Activated T-helper 1 cell treated with anti-CD3 and anti-CD28 coated beads, Interleukin-12 subunit alpha, Interleukin-12 subunit beta, Interleukin-2, Interleukin-4 antibody, amounts not matched to agents 30 ng/mL and 10 ng/mL and 1 ng/mL, durations not matched to agents 14 hours and 24 hours and 36 hours (primary cell): ENCODE results near the gene KRAS. TPM values are rescaled to one million over a fixed set of nuclear protein-coding genes. Genes with fewer than 3 reads are reported as not detected.

ENCODE experiments used
- DNase-seq: peaks from one replicate; pipeline ENCODE4 v3.0.0; 2021; ENCODE audit warnings: low spot score
- H3K27ac Mint-ChIP-seq: one replicate; pipeline ENCODE4 v1.8.0; 2021; ENCODE audit warnings: mild to moderate bottlenecking, mixed read lengths
- H3K27me3 Mint-ChIP-seq: one replicate; pipeline ENCODE4 v1.8.0; 2022; ENCODE audit warnings: mild to moderate bottlenecking, moderate library complexity, mixed read lengths; ENCODE audit not compliant: insufficient read depth
- H3K36me3 Mint-ChIP-seq: one replicate; pipeline ENCODE4 v1.8.0; 2021; ENCODE audit warnings: low read depth, mixed read lengths
- H3K4me1 Mint-ChIP-seq: one replicate; pipeline ENCODE4 v1.8.0; 2021; ENCODE audit warnings: low read depth, mixed read lengths
- H3K4me3 Mint-ChIP-seq: one replicate; pipeline ENCODE4 v1.8.0; 2021; ENCODE audit warnings: mild to moderate bottlenecking, moderate library complexity, mixed read lengths
- H3K9me3 Mint-ChIP-seq: one replicate; pipeline ENCODE4 v1.8.0; 2021; ENCODE audit warnings: mixed read lengths
- intact Hi-C: fragments of 100-400 bp; cut with micrococcal nuclease; formaldehyde crosslinking; loops from one replicate; pipeline ENCODE4 v1.15.1; 2024
- total RNA-seq: library from RNA; stranded (reverse); gene quantifications from 2 replicates; pipeline ENCODE4 v1.2.3, GENCODE V29; 2022

The KRAS gene
- total RNA-seq, 1 donor from 2014 or later = 43.1 TPM

DNA sequence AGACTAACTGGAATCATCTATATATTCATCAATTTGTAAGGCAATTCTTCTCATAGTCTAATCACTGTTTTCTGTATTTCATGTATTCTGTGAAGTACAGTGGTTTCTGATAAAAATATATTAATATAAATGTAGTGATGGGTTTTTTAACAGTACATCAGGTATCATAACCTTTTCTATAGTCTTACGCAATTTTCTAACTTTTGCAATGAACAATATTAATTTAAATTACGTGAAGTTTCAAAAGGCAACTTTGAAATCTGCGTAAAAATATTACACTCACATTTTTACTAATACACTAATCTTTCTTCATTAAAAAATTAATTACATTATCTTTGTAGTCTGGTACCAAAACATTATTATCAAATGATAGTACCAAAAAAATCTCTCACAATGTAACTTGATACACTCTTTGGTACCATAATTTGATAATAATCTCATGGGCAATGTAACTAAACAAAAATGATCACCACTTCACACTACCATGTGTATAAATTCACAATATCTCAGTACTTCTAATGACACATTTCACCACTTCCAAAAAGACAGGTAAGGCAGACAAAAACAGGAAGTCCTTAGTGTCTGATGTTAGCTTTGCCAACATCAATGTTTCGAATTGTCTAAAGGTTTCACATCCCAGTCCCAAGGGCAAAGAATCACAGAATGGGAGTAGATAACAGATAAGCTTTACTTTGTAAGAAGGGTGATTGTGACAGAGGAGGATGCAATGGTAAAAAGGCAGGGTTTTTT lies 64.5 kb downstream of the KRAS start:
- Mint-ChIP-seq H3K4me1 (peaks cover 24% of the 10 kb centered on the region), H3K4me3 (peak overlapping the region; percentile 45)
- intact Hi-C loops = no loop called here

GRCh38 chr12:25184132-25184531 lies 66.6 kb downstream of the KRAS start:
- peaks cover 5% of the 10 kb centered on the region for H3K27me3 Mint-ChIP-seq
- no peaks in the 10 kb centered on the region for H3K9me3 Mint-ChIP-seq
- intact Hi-C loops = no loop called here
- no peak overlapping the region for H3K4me3 Mint-ChIP-seq
- H3K27ac Mint-ChIP-seq = no peak overlapping the region
- H3K4me1 Mint-ChIP-seq = peaks cover 24% of the 10 kb centered on the region
- no peak for DNase-seq
- no peaks in the 10 kb centered on the region for H3K36me3 Mint-ChIP-seq

More for the DNA sequence above, 64.5 kb downstream of the KRAS start:
- H3K36me3 Mint-ChIP-seq = no peaks in the 10 kb centered on the region
- no peaks in the 10 kb centered on the region for H3K9me3 Mint-ChIP-seq
- DNase-seq = no peak
- H3K27ac Mint-ChIP-seq = no peak overlapping the region
- peaks cover 2% of the 10 kb centered on the region for H3K27me3 Mint-ChIP-seq

- H3K27ac Mint-ChIP-seq = no peak overlapping the region
- intact Hi-C loops = no loop called here
- no peaks in the 10 kb centered on the region for H3K9me3 Mint-ChIP-seq
- H3K4me3 Mint-ChIP-seq = no peak overlapping the region
- no peak for DNase-seq
- H3K27me3 Mint-ChIP-seq = peaks cover 5% of the 10 kb centered on the region
- no peaks in the 10 kb centered on the region for H3K36me3 Mint-ChIP-seq
- H3K4me1 Mint-ChIP-seq = peaks cover 23% of the 10 kb centered on the region
Measured at GRCh38 chr12:25182765-25183164, 68.0 kb downstream of the KRAS start.

GRCh38 chr12:25162866-25163265 lies 87.9 kb downstream of the KRAS start:
- intact Hi-C loops = no loop called here
- peaks cover 11% of the 10 kb centered on the region for H3K27me3 Mint-ChIP-seq
- no peak overlapping the region for H3K4me3 Mint-ChIP-seq
- no peak overlapping the region for H3K27ac Mint-ChIP-seq
- no peak for DNase-seq
- H3K4me1 Mint-ChIP-seq = no peaks in the 10 kb centered on the region
- no peaks in the 10 kb centered on the region for H3K9me3 Mint-ChIP-seq
- no peaks in the 10 kb centered on the region for H3K36me3 Mint-ChIP-seq

GRCh38 chr12:25156061-25156460 lies 94.7 kb downstream of the KRAS start:
- H3K9me3 Mint-ChIP-seq = no peaks in the 10 kb centered on the region

GRCh38 chr12:25155022-25155576 lies 95.6 kb downstream of the KRAS start:
- H3K27me3 Mint-ChIP-seq = peaks cover 8% of the 10 kb centered on the region
- DNase-seq = no peak

More at GRCh38 chr12:25156061-25156460, 94.7 kb downstream of the KRAS start:
- DNase-seq = no peak
- no peak overlapping the region for H3K4me3 Mint-ChIP-seq
- H3K27ac Mint-ChIP-seq = no peak overlapping the region
- H3K36me3 Mint-ChIP-seq = no peaks in the 10 kb centered on the region
- peaks cover 7% of the 10 kb centered on the region for H3K4me1 Mint-ChIP-seq
- peaks cover 11% of the 10 kb centered on the region for H3K27me3 Mint-ChIP-seq
- intact Hi-C loops = no loop called here

More at GRCh38 chr12:25155022-25155576, 95.6 kb downstream of the KRAS start:
- no peaks in the 10 kb centered on the region for H3K36me3 Mint-ChIP-seq
- intact Hi-C loops = loop anchor here (1.0 to 2.0 kb wide), 3 partner anchors 40 to 233 kb away; partner anchors contain the start of genes DNAI7 and ETFRF1
- H3K9me3 Mint-ChIP-seq = no peaks in the 10 kb centered on the region
- no peak overlapping the region for H3K27ac Mint-ChIP-seq
- H3K4me1 Mint-ChIP-seq = peaks cover 7% of the 10 kb centered on the region
- H3K4me3 Mint-ChIP-seq = no peak overlapping the region

Other genes with a start within 250 kb of the KRAS start
- 0.23 TPM in 1 of 2 replicates, not detected in the other for gene DNAI7, start 55.8 kb downstream of the KRAS start, total RNA-seq
- gene ETFRF1, start 55.7 kb downstream of the KRAS start, total RNA-seq = 9.7 and 10.4 TPM in 2 replicates